Measurements from ENCODE around the gene KRTAP10-3. TPM values are rescaled to one million over a fixed set of nuclear protein-coding genes. Genes with fewer than 3 reads are reported as not detected.

KRTAP10-3 gene
- total RNA-seq, 4 donors from 2014 or later: not detected

- Histone ChIP-seq H3K9me3 (no peaks in the 10 kb centered on the region), H3K36me3 (no peaks in the 10 kb centered on the region), H3K27me3 (no peaks in the 10 kb centered on the region), H3K4me1 (no peaks in the 10 kb centered on the region), H3K4me3 (no peak overlapping the region), H3K27ac (no peak overlapping the region)
- TF ChIP-seq, protein P1, sequence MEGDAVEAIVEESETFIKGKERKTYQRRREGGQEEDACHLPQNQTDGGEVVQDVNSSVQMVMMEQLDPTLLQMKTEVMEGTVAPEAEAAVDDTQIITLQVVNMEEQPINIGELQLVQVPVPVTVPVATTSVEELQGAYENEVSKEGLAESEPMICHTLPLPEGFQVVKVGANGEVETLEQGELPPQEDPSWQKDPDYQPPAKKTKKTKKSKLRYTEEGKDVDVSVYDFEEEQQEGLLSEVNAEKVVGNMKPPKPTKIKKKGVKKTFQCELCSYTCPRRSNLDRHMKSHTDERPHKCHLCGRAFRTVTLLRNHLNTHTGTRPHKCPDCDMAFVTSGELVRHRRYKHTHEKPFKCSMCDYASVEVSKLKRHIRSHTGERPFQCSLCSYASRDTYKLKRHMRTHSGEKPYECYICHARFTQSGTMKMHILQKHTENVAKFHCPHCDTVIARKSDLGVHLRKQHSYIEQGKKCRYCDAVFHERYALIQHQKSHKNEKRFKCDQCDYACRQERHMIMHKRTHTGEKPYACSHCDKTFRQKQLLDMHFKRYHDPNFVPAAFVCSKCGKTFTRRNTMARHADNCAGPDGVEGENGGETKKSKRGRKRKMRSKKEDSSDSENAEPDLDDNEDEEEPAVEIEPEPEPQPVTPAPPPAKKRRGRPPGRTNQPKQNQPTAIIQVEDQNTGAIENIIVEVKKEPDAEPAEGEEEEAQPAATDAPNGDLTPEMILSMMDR (IDR thresholded peaks at IDR 0.05): no peak
- no peak for TF ChIP-seq POLR2A (IDR thresholded peaks at IDR 0.05)
- peak in 2 of 3 donors; percentile 5 to 24 for DNase-seq
Observed at GRCh38 chr21:44548922-44549321, 9.7 kb downstream of the KRTAP10-3 start.

DNA sequence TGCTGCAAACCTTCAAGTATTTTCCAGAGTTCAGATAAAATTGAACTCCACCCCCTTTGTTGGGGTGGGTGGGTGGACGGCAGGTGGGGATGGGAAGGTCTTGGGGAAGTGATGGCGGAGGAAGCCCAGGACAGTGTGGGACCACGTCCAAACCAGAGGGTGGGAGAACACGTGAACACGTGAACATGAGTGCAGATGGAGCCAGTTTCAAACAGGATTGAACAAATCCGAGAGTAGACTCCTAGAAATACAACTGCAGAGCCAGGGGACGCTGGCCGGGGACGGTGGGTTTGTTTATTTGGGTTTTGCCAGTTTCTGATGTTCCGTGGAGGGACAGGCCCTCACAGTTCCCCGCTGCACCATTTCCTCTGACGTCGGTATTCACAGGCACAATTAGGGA, 10.2 kb downstream of the KRTAP10-3 start:
- no peak overlapping the region for H3K4me3 ChIP-seq
- no peaks in the 10 kb centered on the region for H3K4me1 ChIP-seq
- H3K9me3 ChIP-seq: peaks cover 0 to 1% (median 0%) of the 10 kb centered on the region in 4 donors
- TF ChIP-seq, protein P1 (IDR thresholded peaks at IDR 0.05): no peak
- no peak for TF ChIP-seq POLR2A (IDR thresholded peaks at IDR 0.05)
- H3K27ac ChIP-seq: no peak overlapping the region
- peak in 2 of 3 donors; percentile 10 to 35 for DNase-seq
- no peaks in the 10 kb centered on the region for H3K27me3 ChIP-seq
- no peaks in the 10 kb centered on the region for H3K36me3 ChIP-seq

DNA sequence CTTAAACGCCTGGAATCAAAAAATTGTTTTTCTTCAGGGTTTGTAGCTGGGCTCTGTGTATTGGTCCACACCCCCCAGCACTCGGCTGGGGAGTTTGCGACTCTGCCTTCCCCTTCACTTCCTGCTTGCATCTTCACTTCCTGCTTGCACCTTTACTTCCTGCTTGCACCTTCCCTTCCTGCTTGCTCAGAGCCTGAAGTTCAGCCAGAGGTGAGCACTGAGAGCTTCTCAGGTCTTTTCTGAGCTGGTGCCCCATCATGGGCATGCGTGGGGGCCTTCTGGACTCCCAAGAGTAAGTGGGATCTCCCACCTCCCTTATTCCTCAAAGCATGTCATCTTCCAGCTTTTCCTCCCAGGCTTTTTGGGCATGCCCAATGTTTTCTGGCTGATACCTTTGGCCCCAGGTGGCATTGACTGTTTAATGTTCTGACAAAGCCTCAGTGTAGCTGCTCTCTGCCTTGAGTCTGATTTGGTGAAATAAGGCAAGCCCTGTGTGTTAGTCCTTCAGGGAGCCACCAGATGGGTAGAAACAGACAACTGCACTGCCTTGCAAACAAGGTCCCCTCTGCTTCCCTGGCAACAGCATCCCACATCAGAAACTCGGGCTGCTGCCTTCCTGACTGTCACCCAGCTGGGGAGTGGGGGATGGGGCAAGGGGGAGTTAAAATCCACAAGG, 10.8 kb downstream of the KRTAP10-3 start:
- Histone ChIP-seq H3K36me3 (no peaks in the 10 kb centered on the region), H3K9me3 (peaks cover 0 to 7% (median 0%) of the 10 kb centered on the region in 4 donors), H3K4me3 (no peak overlapping the region), H3K27me3 (no peaks in the 10 kb centered on the region), H3K4me1 (no peaks in the 10 kb centered on the region), H3K27ac (peak overlapping the region in 1 of 4 donors; percentile 44)
- DNase-seq: peak in 2 of 3 donors; percentile 22 to 48
- TF ChIP-seq POLR2A (IDR thresholded peaks at IDR 0.05): no peak
- TF ChIP-seq, protein P1 (IDR thresholded peaks at IDR 0.05): no peak

- Histone ChIP-seq H3K36me3 (no peaks in the 10 kb centered on the region), H3K4me1 (no peaks in the 10 kb centered on the region), H3K9me3 (peaks cover 0 to 9% (median 2%) of the 10 kb centered on the region in 4 donors), H3K27me3 (no peaks in the 10 kb centered on the region), H3K4me3 (no peak overlapping the region), H3K27ac (no peak overlapping the region)
- DNase-seq: no peak
- no peak for TF ChIP-seq POLR2A (IDR thresholded peaks at IDR 0.05)
- TF ChIP-seq, protein P1 (IDR thresholded peaks at IDR 0.05): no peak
Observed at GRCh38 chr21:44544566-44544965, 14.0 kb downstream of the KRTAP10-3 start.

GRCh38 chr21:44542716-44543115, 15.9 kb downstream of the KRTAP10-3 start:
- TF ChIP-seq, protein P1 (IDR thresholded peaks at IDR 0.05): no peak
- TF ChIP-seq POLR2A (IDR thresholded peaks at IDR 0.05): no peak
- Histone ChIP-seq H3K4me3 (no peak overlapping the region), H3K27me3 (no peaks in the 10 kb centered on the region), H3K36me3 (no peaks in the 10 kb centered on the region), H3K9me3 (peaks cover 0 to 9% (median 2%) of the 10 kb centered on the region in 4 donors), H3K27ac (no peak overlapping the region), H3K4me1 (no peaks in the 10 kb centered on the region)
- DNase-seq: no peak
